H1 (cell line): ENCODE results near the gene SYCE1L. TPM values are rescaled to one million over a fixed set of nuclear protein-coding genes. Genes with fewer than 3 reads are reported as not detected.
A peak's percentile ranks its signal among the peaks of the same experiment; 100 is the strongest.

Experiments used
- CTCF ChIA-PET: fragments of 300-600 bp; sonication (Branson Sonifier 250); formaldehyde crosslinking; loops from one replicate; lab custom pipeline; 2021; ENCODE audit not compliant: partially characterized antibody; lab: Charles Lee
- POLR2A ChIA-PET: fragments of 300-600 bp; sonication (Branson Sonifier 250); formaldehyde crosslinking; loops from one replicate; lab custom pipeline; 2021; ENCODE audit warnings: inconsistent platforms; ENCODE audit not compliant: partially characterized antibody; lab: Charles Lee
- DNase-seq, 2 experiments: peaks; one replicate each; pipeline versions ENCODE4 v3.0.0 to v3.0.0-alpha.2; 2010 to 2022; ENCODE audit warnings: low spot score in 2 of 2, low read depth in 1 of 2, mixed read lengths in 1 of 2
- FAIRE-seq: peaks from 2 replicates; lab custom pipeline; 2011; peaks lifted over from hg19 to GRCh38; lab: Jason Lieb, UNC
- H2AFZ ChIP-seq: 2 replicates; pipeline ENCODE4 v1.8.1; 2012; ENCODE audit warnings: low read length, inconsistent platforms
- H2AK5ac ChIP-seq: 2 replicates; pipeline ENCODE4 v1.6.1; 2013; ENCODE audit warnings: low read depth, low read length
- H2BK120ac ChIP-seq: replicated peaks from 2 replicates; pipeline ENCODE3; 2013; ENCODE audit warnings: low read depth, low read length, inconsistent platforms
- H2BK12ac ChIP-seq: 2 replicates; pipeline ENCODE4 v1.6.1; 2013; ENCODE audit warnings: low read depth, low read length
- H2BK15ac ChIP-seq: 2 replicates; pipeline ENCODE4 v1.6.1; 2013; ENCODE audit warnings: low read length
- H2BK20ac ChIP-seq: 2 replicates; pipeline ENCODE4 v1.6.1; 2013; ENCODE audit warnings: low read length
- H2BK5ac ChIP-seq: 2 replicates; pipeline ENCODE4 v1.6.1; 2013; ENCODE audit warnings: low read depth, low read length
- H3K14ac ChIP-seq: 2 replicates; pipeline ENCODE4 v1.6.1; 2013; ENCODE audit warnings: inconsistent platforms; ENCODE audit not compliant: insufficient read length
- H3K18ac ChIP-seq: 2 replicates; pipeline ENCODE4 v1.6.1; 2013; ENCODE audit warnings: low read length; ENCODE audit errors: extremely low read depth
- H3K23ac ChIP-seq: 2 replicates; pipeline ENCODE4 v1.6.1; 2013; ENCODE audit warnings: inconsistent platforms; ENCODE audit not compliant: insufficient read length
- H3K23me2 ChIP-seq: 2 replicates; pipeline ENCODE4 v1.6.1; 2013; ENCODE audit warnings: low read depth, low read length
- H3K27ac ChIP-seq: 2 replicates; pipeline ENCODE4 v1.6.1; 2011; ENCODE audit warnings: low read depth, low read length, inconsistent platforms
- H3K27me3 ChIP-seq, 4 experiments: replicated peaks in 1 of 4; 1 replicate in 1 of 4; 2 replicates in 3 of 4; pipeline versions ENCODE4 v1.6.1 to v1.8.1; 2011 to 2013; ENCODE audit warnings: low read length in 3 of 4, mild to moderate bottlenecking in 3 of 4, inconsistent platforms in 2 of 4, mixed read lengths in 2 of 4, moderate library complexity in 1 of 4; ENCODE audit not compliant: control insufficient read depth in 3 of 4, insufficient read depth in 3 of 4; ENCODE audit errors: extremely low read depth in 1 of 4
- H3K36me3 ChIP-seq, 4 experiments: 2 replicates each; pipeline versions ENCODE4 v1.6.1 to v1.8.1; 2011 to 2013; ENCODE audit warnings: mild to moderate bottlenecking in 4 of 4, low read length in 3 of 4, moderate library complexity in 2 of 4, control low read depth in 1 of 4, inconsistent platforms in 1 of 4; ENCODE audit not compliant: insufficient read depth in 4 of 4, control insufficient read depth in 2 of 4
- H3K4ac ChIP-seq: replicated peaks from 2 replicates; pipeline ENCODE3; 2013; ENCODE audit warnings: low read length, low read depth, mixed read lengths, inconsistent platforms; ENCODE audit not compliant: insufficient read length
- H3K4me1 ChIP-seq, 4 experiments: replicated peaks in 1 of 4; 1 replicate in 1 of 4; 2 replicates in 3 of 4; pipeline versions ENCODE4 v1.6.1 to v1.8.1; 2011 to 2013; ENCODE audit warnings: low read length in 3 of 4, inconsistent platforms in 2 of 4, mixed read lengths in 1 of 4; ENCODE audit not compliant: insufficient read depth in 4 of 4, control insufficient read depth in 3 of 4
- H3K4me2 ChIP-seq, 2 experiments: 2 replicates each; pipeline versions ENCODE4 v1.6.1 to v1.8.1; 2011 to 2013; ENCODE audit warnings: low read depth in 2 of 2, low read length in 2 of 2, control low read depth in 1 of 2, inconsistent platforms in 1 of 2, mild to moderate bottlenecking in 1 of 2; ENCODE audit not compliant: insufficient read depth in 1 of 2
- H3K4me3 ChIP-seq, 4 experiments: fragments of 200-600, 300-600 bp in 1 of 4; sonication (generic), shearing (Covaris generic), sonication (Bioruptor Twin) in 1 of 4; 2 replicates each; pipeline versions ENCODE4 v1.5.1 to v1.8.1; 2011 to 2016; ENCODE audit warnings: low read length in 4 of 4, low read depth in 3 of 4, control low read depth in 2 of 4, inconsistent platforms in 2 of 4, mild to moderate bottlenecking in 2 of 4, mixed read lengths in 1 of 4, moderate library complexity in 1 of 4; ENCODE audit not compliant: insufficient read depth in 2 of 4; ENCODE audit errors: extremely low read depth in 1 of 4
- H3K56ac ChIP-seq: replicated peaks from 2 replicates; pipeline ENCODE3; 2013; ENCODE audit warnings: low read depth, mild to moderate bottlenecking, mixed read lengths, low read length, inconsistent platforms; ENCODE audit not compliant: insufficient read length
- H3K79me1 ChIP-seq: 2 replicates; pipeline ENCODE4 v1.6.1; 2013; ENCODE audit warnings: low read depth, low read length, control low read depth
- H3K79me2 ChIP-seq, 2 experiments: 2 replicates each; pipeline versions ENCODE4 v1.6.1 to v1.8.1; 2012 to 2013; ENCODE audit warnings: low read length in 2 of 2, mild to moderate bottlenecking in 2 of 2, inconsistent platforms in 1 of 2; ENCODE audit not compliant: insufficient read depth in 2 of 2, control insufficient read depth in 1 of 2
- H3K9ac ChIP-seq, 4 experiments: replicated peaks in 1 of 4; 1 replicate in 1 of 4; 2 replicates in 3 of 4; pipeline versions ENCODE4 v1.6.1 to v1.8.1; 2011 to 2013; ENCODE audit warnings: low read depth in 3 of 4, low read length in 3 of 4, control low read depth in 2 of 4, mild to moderate bottlenecking in 2 of 4, moderate library complexity in 2 of 4, inconsistent platforms in 1 of 4; ENCODE audit errors: extremely low read depth in 1 of 4
- H3K9me3 ChIP-seq, 2 experiments: 2 replicates each; pipeline versions ENCODE4 v1.6.1 to v1.8.1; 2012 to 2013; ENCODE audit warnings: mild to moderate bottlenecking in 2 of 2, moderate library complexity in 2 of 2, control low read depth in 1 of 2, inconsistent platforms in 1 of 2, low read depth in 1 of 2, low read length in 1 of 2, mixed read lengths in 1 of 2; ENCODE audit not compliant: insufficient read depth in 2 of 2
- H4K20me1 ChIP-seq, 2 experiments: replicated peaks in 1 of 2; 2 replicates each; pipeline versions ENCODE3 to v1.8.1; 2011 to 2013; ENCODE audit warnings: inconsistent platforms in 2 of 2, low read length in 2 of 2, mild to moderate bottlenecking in 1 of 2; ENCODE audit not compliant: insufficient read depth in 2 of 2, control insufficient read depth in 1 of 2
- H4K5ac ChIP-seq: 2 replicates; pipeline ENCODE4 v1.6.1; 2013; ENCODE audit warnings: low read length, low read depth, mixed read lengths, inconsistent platforms; ENCODE audit not compliant: insufficient read length
- H4K8ac ChIP-seq: 2 replicates; pipeline ENCODE4 v1.8.0; 2013; ENCODE audit warnings: mild to moderate bottlenecking, moderate library complexity, low read length, inconsistent platforms; ENCODE audit not compliant: insufficient read depth; ENCODE audit errors: extremely low read depth
- H4K91ac ChIP-seq: replicated peaks from 2 replicates; pipeline ENCODE3; 2013; ENCODE audit warnings: low read length, mixed read lengths, inconsistent platforms; ENCODE audit not compliant: insufficient read length
- CTBP2 ChIP-seq: IDR thresholded peaks from 2 replicates; pipeline ENCODE4 v1.7.0; 2011; ENCODE audit warnings: borderline replicate concordance, mild to moderate bottlenecking, moderate library complexity, mixed read lengths, low read length; ENCODE audit not compliant: insufficient read depth, insufficient read length
- GTF2F1 ChIP-seq: IDR thresholded peaks from 2 replicates; pipeline ENCODE4 v1.6.1; 2012; ENCODE audit warnings: low read depth, low read length, improper control_type of control experiment, borderline replicate concordance
- HDAC6 ChIP-seq: IDR thresholded peaks from one replicate; pipeline ENCODE4 v1.7.1; 2012; ENCODE audit warnings: low read depth, mild to moderate bottlenecking, inconsistent platforms, low read length, moderate library complexity
- SAP30 ChIP-seq: fragments of 300-600 bp; sonication (generic); IDR thresholded peaks from 2 replicates; pipeline ENCODE4 v1.7.1; 2012; ENCODE audit warnings: low read length, moderate library complexity, mild to moderate bottlenecking, inconsistent platforms; ENCODE audit not compliant: insufficient read depth, insufficient replicate concordance
- SIN3A ChIP-seq, 2 experiments: IDR thresholded peaks in 1 of 2; conservative IDR thresholded peaks in 1 of 2; 2 replicates each; pipeline ENCODE4 v1.6.1; 2011 to 2012; ENCODE audit warnings: low read length in 2 of 2, improper control_type of control experiment in 1 of 2, low read depth in 1 of 2, mild to moderate bottlenecking in 1 of 2
- SIX5 ChIP-seq: IDR thresholded peaks from 2 replicates; pipeline ENCODE4 v1.6.1; 2011; ENCODE audit warnings: mild to moderate bottlenecking, low read depth, low read length
- WGBS, 2 experiments: shearing (Covaris generic) in 1 of 2; methylation state at CpG; one replicate each; pipeline versions ENCODE4 v1.1.6 to v1.1.7; 2013 to 2015; ENCODE audit warnings: low lambda C conversion rate in 2 of 2, mixed read lengths in 2 of 2, inconsistent platforms in 1 of 2, low coverage in 1 of 2, missing lambda C conversion rate in 1 of 2; ENCODE audit not compliant: insufficient replicate concordance in 2 of 2, insufficient coverage in 1 of 2, insufficient read length in 1 of 2; ENCODE audit errors: extremely low coverage in 1 of 2, missing lambda C conversion rate in 1 of 2; 5-methylcytosine and 5-hydroxymethylcytosine counted together
- polyA plus RNA-seq, 7 experiments: library from polyadenylated mRNA; depleted of rRNA in 3 of 7; stranded (reverse) in 5 of 7; unstranded in 2 of 7; fragments of >200 nt in 5 of 7; fragments of 200-250 nt in 2 of 7; gene quantifications; 1 replicate in 5 of 7; 2 replicates in 1 of 7; 4 replicates in 1 of 7; pipeline versions ENCODE4 v1.2.1 to v1.2.3, GENCODE V29; 2011 to 2013; ENCODE audit warnings: missing spikeins in 2 of 7, mixed read lengths in 2 of 7
- total RNA-seq: library from RNA; stranded (reverse); fragmentation: NEBNext Ultra II Directional; extraction: Animal tissue kit (Norgen Biotek cat#: 25700); gene quantifications from 2 replicates; pipeline ENCODE4 v1.2.1, GENCODE V29; 2021
- TF ChIP-seq, protein P1 (sequence below): IDR thresholded peaks from 2 replicates; pipeline ENCODE4 v1.6.1; 2012; ENCODE audit warnings: inconsistent platforms
- TF ChIP-seq, protein P2 (sequence below): IDR thresholded peaks from 2 replicates; pipeline ENCODE4 v1.6.1; 2012; ENCODE audit warnings: low read length, inconsistent platforms

The SYCE1L gene
- total and polyA plus RNA-seq, 2 of the 8 experiments (the other 6 are each of a cell fraction or from before 2014, with no cell fraction given) = 5.8 to 6.8 TPM

DNA sequence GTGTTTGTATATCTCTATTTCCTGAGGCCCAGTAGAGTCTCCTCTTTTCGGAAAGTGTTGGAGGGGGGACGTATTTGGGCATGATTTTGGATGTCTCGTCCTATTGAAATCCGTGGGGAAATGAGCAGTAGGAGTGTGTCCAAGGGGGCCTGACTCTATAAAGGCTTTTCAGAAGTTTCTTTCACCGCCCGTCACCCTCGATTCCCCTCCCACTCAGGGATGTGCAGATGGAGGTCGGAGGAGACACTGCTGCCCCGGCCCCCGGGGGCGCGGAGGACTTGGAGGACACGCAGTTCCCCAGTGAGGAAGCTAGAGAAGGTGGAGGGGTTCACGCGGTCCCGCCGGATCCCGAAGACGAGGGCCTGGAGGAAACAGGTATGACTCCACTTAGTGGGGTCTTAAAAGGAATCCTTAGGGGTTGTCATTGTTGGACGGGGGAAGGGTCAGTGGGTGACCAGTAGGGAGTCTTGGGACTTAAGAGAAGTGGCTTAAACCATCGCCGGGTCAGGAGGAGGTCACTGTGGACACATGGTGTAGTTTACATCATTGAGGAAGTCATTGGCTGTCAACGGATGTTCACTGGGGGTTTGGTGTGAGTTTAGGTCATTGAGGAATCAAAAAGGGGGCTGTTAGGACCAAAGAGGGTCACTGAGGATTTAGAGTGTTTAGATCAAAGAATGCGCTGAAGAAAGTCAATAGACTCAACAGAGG lies 7.8 kb upstream of the SYCE1L start:
- H4K20me1 ChIP-seq = peaks cover 3 to 19% of the 10 kb centered on the region in 2 experiments
- no peak overlapping the region for H2BK15ac ChIP-seq
- H2AFZ ChIP-seq = peak overlapping the region; percentile 56; the same call in 1 of the 2 replicates
- no peaks in the 10 kb centered on the region for H3K9me3 ChIP-seq
- WGBS, 2 experiments = 7% methylated on average over 24 of the region's 24 CpGs; no CpG with 5 or more reads in 1 of the 2 experiments
- H3K27me3 ChIP-seq = no peaks in the 10 kb centered on the region
- H3K27ac ChIP-seq = peak overlapping the region; percentile 80; the same call in 1 of the 2 replicates
- H3K36me3 ChIP-seq = peaks cover 4 to 18% (median 12%) of the 10 kb centered on the region in 4 experiments; a peak in 4 of 8 replicates
- CTCF ChIA-PET = no interaction called here
- H3K56ac ChIP-seq = peak overlapping the region; percentile 5
- peak overlapping the region; percentile 58 to 86 (median 78) for H3K9ac ChIP-seq
- H3K23ac ChIP-seq = no peak overlapping the region
- POLR2A ChIA-PET = interaction anchor here (2.0 to 2.1 kb wide), 2 partner anchors 15 to 21 kb away, joined by 9 to 15 read pairs; no protein-coding TSS in a partner anchor
- peaks cover 10% of the 10 kb centered on the region; the same call in 1 of the 2 replicates for H3K23me2 ChIP-seq
- no peak overlapping the region for H4K5ac ChIP-seq
- H2BK20ac ChIP-seq = no peak overlapping the region
- no peak overlapping the region for H2AK5ac ChIP-seq
- no peak overlapping the region for H3K18ac ChIP-seq
- H3K4me2 ChIP-seq = peak overlapping the region; percentile 86 to 89
- H3K4me1 ChIP-seq = peaks cover 0 to 7% (median 1%) of the 10 kb centered on the region in 4 experiments; a peak in 2 of 7 replicates
- peaks cover 5% of the 10 kb centered on the region for H3K79me1 ChIP-seq
- peak overlapping the region; percentile 67 to 97 (median 92) for H3K4me3 ChIP-seq
- no peak overlapping the region for H4K91ac ChIP-seq
- H2BK12ac ChIP-seq = no peak overlapping the region
- H3K4ac ChIP-seq = no peak overlapping the region
- no peak overlapping the region for H2BK120ac ChIP-seq
- peaks cover 0 to 24% of the 10 kb centered on the region in 2 experiments; a peak in 2 of 4 replicates for H3K79me2 ChIP-seq
- no peak overlapping the region for H3K14ac ChIP-seq
- peak overlapping the region; percentile 90; the same call in 1 of the 2 replicates for H2BK5ac ChIP-seq
- no peak for DNase-seq
- no peak overlapping the region; the same call in 1 of the 2 replicates for H4K8ac ChIP-seq
- FAIRE-seq = no peak
- TF ChIP-seq, protein P1, sequence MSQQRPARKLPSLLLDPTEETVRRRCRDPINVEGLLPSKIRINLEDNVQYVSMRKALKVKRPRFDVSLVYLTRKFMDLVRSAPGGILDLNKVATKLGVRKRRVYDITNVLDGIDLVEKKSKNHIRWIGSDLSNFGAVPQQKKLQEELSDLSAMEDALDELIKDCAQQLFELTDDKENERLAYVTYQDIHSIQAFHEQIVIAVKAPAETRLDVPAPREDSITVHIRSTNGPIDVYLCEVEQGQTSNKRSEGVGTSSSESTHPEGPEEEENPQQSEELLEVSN = no peak
- no peak for TF ChIP-seq HDAC6
- TF ChIP-seq CTBP2 = no peak
- TF ChIP-seq SIN3A (conservative IDR thresholded peaks at IDR 0.05 in 1 of 2, IDR thresholded peaks at IDR 0.05 in 1 of 2; ENCODE audit: low read depth in 1 of 2, low read length in 2 of 2) = peak in 1 of 2 experiments; percentile 51; a peak in 1 of 4 replicates
- TF ChIP-seq, protein P2, sequence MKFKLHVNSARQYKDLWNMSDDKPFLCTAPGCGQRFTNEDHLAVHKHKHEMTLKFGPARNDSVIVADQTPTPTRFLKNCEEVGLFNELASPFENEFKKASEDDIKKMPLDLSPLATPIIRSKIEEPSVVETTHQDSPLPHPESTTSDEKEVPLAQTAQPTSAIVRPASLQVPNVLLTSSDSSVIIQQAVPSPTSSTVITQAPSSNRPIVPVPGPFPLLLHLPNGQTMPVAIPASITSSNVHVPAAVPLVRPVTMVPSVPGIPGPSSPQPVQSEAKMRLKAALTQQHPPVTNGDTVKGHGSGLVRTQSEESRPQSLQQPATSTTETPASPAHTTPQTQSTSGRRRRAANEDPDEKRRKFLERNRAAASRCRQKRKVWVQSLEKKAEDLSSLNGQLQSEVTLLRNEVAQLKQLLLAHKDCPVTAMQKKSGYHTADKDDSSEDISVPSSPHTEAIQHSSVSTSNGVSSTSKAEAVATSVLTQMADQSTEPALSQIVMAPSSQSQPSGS = no peak
- TF ChIP-seq SAP30 = peak; percentile 47
- TF ChIP-seq GTF2F1 = no peak
- TF ChIP-seq SIX5 = no peak
